CD8-positive, alpha-beta memory T cell (primary cell): ENCODE results near the gene MRPS22. TPM values are rescaled to one million over a fixed set of nuclear protein-coding genes. Genes with fewer than 3 reads are reported as not detected.
"Not testable (repeated sequence)": the region's sequence is repeated elsewhere in the genome, so short reads cannot be mapped to it uniquely, and the experiment has no call there.

ENCODE experiments used
- CTCF ChIA-PET: fragments of 350-600 bp; sonication (Branson Sonifier 250); formaldehyde crosslinking; loops from one replicate; lab custom pipeline; 2021; ENCODE audit warnings: antibody characterized with exemption; lab: Charles Lee
- POLR2A ChIA-PET: fragments of 350-600 bp; sonication (Branson Sonifier 250); formaldehyde crosslinking; loops from one replicate; lab custom pipeline; 2021; ENCODE audit warnings: antibody characterized with exemption; lab: Charles Lee
- DNase-seq, 5 donors: peaks; one replicate each; pipeline versions ENCODE4 v3.0.0 to v3.0.0-alpha.2; 2020 to 2022; ENCODE audit warnings: mixed read lengths in 1 of 5
- H3K27ac ChIP-seq: one replicate; pipeline ENCODE4 v1.7.0; 2013; ENCODE audit warnings: low read depth, mild to moderate bottlenecking, low read length, moderate library complexity
- H3K27me3 ChIP-seq: 2 replicates; pipeline ENCODE4 v1.7.0; 2013; ENCODE audit warnings: low read length, mild to moderate bottlenecking; ENCODE audit not compliant: insufficient read depth, poor library complexity, severe bottlenecking
- H3K36me3 ChIP-seq: 2 replicates; pipeline ENCODE4 v1.7.0; 2013; ENCODE audit warnings: mild to moderate bottlenecking, low read length, moderate library complexity; ENCODE audit not compliant: insufficient read depth
- H3K4me1 ChIP-seq: 2 replicates; pipeline ENCODE4 v1.7.0; 2013; ENCODE audit warnings: mild to moderate bottlenecking, low read length, moderate library complexity; ENCODE audit not compliant: insufficient read depth
- H3K4me3 ChIP-seq: 2 replicates; pipeline ENCODE4 v1.7.0; 2013; ENCODE audit warnings: mild to moderate bottlenecking, low read length
- H3K9me3 ChIP-seq: 2 replicates; pipeline ENCODE4 v1.7.0; 2013; ENCODE audit warnings: mild to moderate bottlenecking, low read length
- H3K27ac Mint-ChIP-seq, 8 donors: one replicate each; pipeline ENCODE4 v1.8.0; 2020 to 2021; ENCODE audit warnings: mixed read lengths in 8 of 8, mild to moderate bottlenecking in 6 of 8, inconsistent platforms in 3 of 8, moderate library complexity in 3 of 8
- H3K27me3 Mint-ChIP-seq, 2 donors: one replicate each; pipeline ENCODE4 v1.8.0; 2020 to 2021; ENCODE audit warnings: mixed read lengths in 2 of 2, mild to moderate bottlenecking in 1 of 2, moderate library complexity in 1 of 2
- H3K36me3 Mint-ChIP-seq, 3 donors: one replicate each; pipeline ENCODE4 v1.8.0; 2020 to 2021; ENCODE audit warnings: mixed read lengths in 3 of 3, inconsistent platforms in 1 of 3, mild to moderate bottlenecking in 1 of 3
- H3K4me1 Mint-ChIP-seq, 3 donors: one replicate each; pipeline ENCODE4 v1.8.0; 2020 to 2021; ENCODE audit warnings: mixed read lengths in 3 of 3, inconsistent platforms in 1 of 3, mild to moderate bottlenecking in 1 of 3
- H3K4me3 Mint-ChIP-seq, 7 donors: one replicate each; pipeline ENCODE4 v1.8.0; 2020 to 2021; ENCODE audit warnings: mixed read lengths in 7 of 7, mild to moderate bottlenecking in 6 of 7, moderate library complexity in 4 of 7, inconsistent platforms in 2 of 7
- H3K9me3 Mint-ChIP-seq, 5 donors: one replicate each; pipeline ENCODE4 v1.8.0; 2020 to 2022; ENCODE audit warnings: mixed read lengths in 5 of 5, mild to moderate bottlenecking in 3 of 5, moderate library complexity in 2 of 5, inconsistent platforms in 1 of 5
- polyA plus RNA-seq: library from polyadenylated mRNA; unstranded; fragments of 300-500 nt; fragmentation: Illumina TruSeq; gene quantifications from one replicate; pipeline ENCODE4 v1.2.3, GENCODE V29; 2021
- total RNA-seq, 2 experiments: library from RNA; stranded (reverse); gene quantifications; one replicate each; pipeline ENCODE4 v1.2.3, GENCODE V29; 2021

Gene MRPS22
- total and polyA plus RNA-seq, 3 experiments from 2014 or later = 34.7 to 68.6 (median 66.9) TPM

GRCh38 chr3:139329364-139329850 is 14.4 kb upstream of the MRPS22 start:
- ChIA-PET CTCF (interaction anchor here (0.6 to 2.4 kb wide), 21 partner anchors 10 to 414 kb away, joined by 3 to 12 read pairs (median 3); partner anchors contain the start of gene MRPS22), POLR2A (no interaction called here)
- Mint-ChIP-seq H3K27me3 (peaks cover 22 to 36% of the 10 kb centered on the region in 2 donors), H3K27ac (peak overlapping the region in 3 of 8 donors; percentile 50 to 60 (median 52)), H3K4me3 (peak overlapping the region in 6 of 7 donors; percentile 69 to 86 (median 75)), H3K4me1 (peaks cover 7 to 25% (median 7%) of the 10 kb centered on the region in 3 donors), H3K36me3 (no peaks in the 10 kb centered on the region), H3K9me3 (no peaks in the 10 kb centered on the region)
- Histone ChIP-seq H3K27me3 (no peaks in the 10 kb centered on the region), H3K27ac (no peak overlapping the region), H3K36me3 (no peaks in the 10 kb centered on the region), H3K4me3 (peak overlapping the region; percentile 55), H3K4me1 (peaks cover 11% of the 10 kb centered on the region), H3K9me3 (no peaks in the 10 kb centered on the region)
- DNase-seq = peak; percentile 76 to 88 (median 81)

GRCh38 chr3:139332092-139332491 is 11.7 kb upstream of the MRPS22 start:
- no peak for DNase-seq
- peaks cover 20 to 40% of the 10 kb centered on the region in 2 donors for H3K27me3 Mint-ChIP-seq
- no peaks in the 10 kb centered on the region for H3K36me3 Mint-ChIP-seq
- Histone ChIP-seq H3K4me1 (peaks cover 11% of the 10 kb centered on the region), H3K9me3 (no peaks in the 10 kb centered on the region), H3K27me3 (no peaks in the 10 kb centered on the region), H3K27ac (no peak overlapping the region), H3K36me3 (no peaks in the 10 kb centered on the region), H3K4me3 (no peak overlapping the region)
- no peak overlapping the region for H3K4me3 Mint-ChIP-seq
- CTCF ChIA-PET = interaction anchor here (1.1 kb wide), 1 partner anchor 396 kb away, joined by 3 read pairs; no protein-coding TSS in a partner anchor
- no peak overlapping the region for H3K27ac Mint-ChIP-seq
- POLR2A ChIA-PET = no interaction called here
- H3K4me1 Mint-ChIP-seq = peaks cover 7 to 25% (median 7%) of the 10 kb centered on the region in 3 donors
- no peaks in the 10 kb centered on the region for H3K9me3 Mint-ChIP-seq

- DNase-seq, H3K27ac Mint-ChIP-seq, CTCF ChIA-PET, H3K4me1 ChIP-seq, H3K4me3 ChIP-seq, H3K4me3 Mint-ChIP-seq, H3K9me3 Mint-ChIP-seq, H3K36me3 Mint-ChIP-seq, H3K27ac ChIP-seq, H3K4me1 Mint-ChIP-seq, H3K27me3 ChIP-seq, H3K9me3 ChIP-seq, POLR2A ChIA-PET, H3K36me3 ChIP-seq: not testable (repeated sequence)
- peaks cover 17 to 40% of the 10 kb centered on the region in 2 donors for H3K27me3 Mint-ChIP-seq
Measured at GRCh38 chr3:139334675-139335074, 9.1 kb upstream of the MRPS22 start.

- peaks cover 1 to 7% of the 10 kb centered on the region in 2 donors for H3K27me3 Mint-ChIP-seq
- no peaks in the 10 kb centered on the region for H3K36me3 Mint-ChIP-seq
- H3K36me3 ChIP-seq = no peaks in the 10 kb centered on the region
- H3K27me3 ChIP-seq = no peaks in the 10 kb centered on the region
- H3K4me3 ChIP-seq = no peak overlapping the region
- POLR2A ChIA-PET = no interaction called here
- no peak overlapping the region for H3K4me3 Mint-ChIP-seq
- H3K9me3 Mint-ChIP-seq = peaks cover 0 to 1% (median 0%) of the 10 kb centered on the region in 5 donors
- peaks cover 3 to 7% (median 5%) of the 10 kb centered on the region in 3 donors for H3K4me1 Mint-ChIP-seq
- no peaks in the 10 kb centered on the region for H3K9me3 ChIP-seq
- H3K27ac ChIP-seq = no peak overlapping the region
- H3K4me1 ChIP-seq = no peaks in the 10 kb centered on the region
- no peak for DNase-seq
- CTCF ChIA-PET = no interaction called here
- H3K27ac Mint-ChIP-seq = peak overlapping the region in 1 of 8 donors; percentile 56
Measured at GRCh38 chr3:139338405-139338804, 5.4 kb upstream of the MRPS22 start.

GRCh38 chr3:139339219-139339906 is 4.5 kb upstream of the MRPS22 start:
- no peaks in the 10 kb centered on the region for H3K36me3 ChIP-seq
- POLR2A ChIA-PET = interaction anchor here (0.6 kb wide), 1 partner anchor 399 kb away, joined by 3 read pairs; no protein-coding TSS in a partner anchor
- H3K4me1 Mint-ChIP-seq = peaks cover 7 to 11% (median 9%) of the 10 kb centered on the region in 3 donors
- peak overlapping the region; percentile 45 for H3K27ac ChIP-seq
- H3K4me3 ChIP-seq = no peak overlapping the region
- H3K9me3 ChIP-seq = no peaks in the 10 kb centered on the region
- H3K27ac Mint-ChIP-seq = no peak overlapping the region
- peak overlapping the region in 1 of 7 donors; percentile 44 for H3K4me3 Mint-ChIP-seq
- H3K27me3 ChIP-seq = no peaks in the 10 kb centered on the region
- no peaks in the 10 kb centered on the region for H3K36me3 Mint-ChIP-seq
- peaks cover 1 to 7% of the 10 kb centered on the region in 2 donors for H3K27me3 Mint-ChIP-seq
- peaks cover 0 to 1% (median 0%) of the 10 kb centered on the region in 5 donors for H3K9me3 Mint-ChIP-seq
- peaks cover 2% of the 10 kb centered on the region for H3K4me1 ChIP-seq
- CTCF ChIA-PET = interaction anchor here (1.1 kb wide), 1 partner anchor 10 kb away, joined by 3 read pairs; no protein-coding TSS in a partner anchor
- no peak for DNase-seq

- POLR2A ChIA-PET = no interaction called here
- Mint-ChIP-seq H3K9me3 (peaks cover 0 to 1% (median 0%) of the 10 kb centered on the region in 5 donors), H3K4me1 (peaks cover 7 to 11% (median 9%) of the 10 kb centered on the region in 3 donors), H3K27ac (no peak overlapping the region), H3K4me3 (no peak overlapping the region), H3K27me3 (peaks cover 1 to 7% of the 10 kb centered on the region in 2 donors), H3K36me3 (no peaks in the 10 kb centered on the region)
- Histone ChIP-seq H3K27ac (no peak overlapping the region), H3K9me3 (no peaks in the 10 kb centered on the region), H3K27me3 (no peaks in the 10 kb centered on the region), H3K36me3 (no peaks in the 10 kb centered on the region), H3K4me3 (no peak overlapping the region), H3K4me1 (peaks cover 16% of the 10 kb centered on the region)
- CTCF ChIA-PET = interaction anchor here (1.0 to 1.3 kb wide), 3 partner anchors 10 to 425 kb away, joined by 3 to 4 read pairs (median 4); no protein-coding TSS in a partner anchor
- DNase-seq = no peak
Measured at GRCh38 chr3:139340784-139341183, 3.0 kb upstream of the MRPS22 start.

GRCh38 chr3:139342054-139342453 is 1.8 kb upstream of the MRPS22 start:
- peaks cover 20% of the 10 kb centered on the region for H3K4me1 ChIP-seq
- no peaks in the 10 kb centered on the region for H3K9me3 ChIP-seq
- H3K4me3 ChIP-seq = no peak overlapping the region
- Mint-ChIP-seq H3K4me3 (peak overlapping the region in 2 of 7 donors; percentile 18 to 51), H3K27me3 (peaks cover 1 to 4% of the 10 kb centered on the region in 2 donors), H3K27ac (peak overlapping the region in 1 of 8 donors; percentile 61), H3K9me3 (peaks cover 0 to 1% (median 0%) of the 10 kb centered on the region in 5 donors), H3K36me3 (peaks cover 0 to 5% (median 0%) of the 10 kb centered on the region in 3 donors), H3K4me1 (peaks cover 11 to 14% (median 11%) of the 10 kb centered on the region in 3 donors)
- no peak overlapping the region for H3K27ac ChIP-seq
- no peaks in the 10 kb centered on the region for H3K27me3 ChIP-seq
- CTCF ChIA-PET = interaction anchor here (1.2 to 1.3 kb wide), 2 partner anchors 12 to 14 kb away, joined by 4 read pairs; no protein-coding TSS in a partner anchor
- POLR2A ChIA-PET = no interaction called here
- H3K36me3 ChIP-seq = no peaks in the 10 kb centered on the region
- DNase-seq = no peak

GRCh38 chr3:139346771-139347170 is 3.0 kb downstream of the MRPS22 start:
- H3K4me1 ChIP-seq = peaks cover 20% of the 10 kb centered on the region
- Mint-ChIP-seq H3K4me3 (no peak overlapping the region), H3K4me1 (peaks cover 11 to 20% (median 11%) of the 10 kb centered on the region in 3 donors), H3K27me3 (no peaks in the 10 kb centered on the region), H3K36me3 (peaks cover 0 to 51% (median 8%) of the 10 kb centered on the region in 3 donors), H3K27ac (no peak overlapping the region), H3K9me3 (peaks cover 0 to 1% (median 0%) of the 10 kb centered on the region in 5 donors)
- no peak overlapping the region for H3K4me3 ChIP-seq
- H3K9me3 ChIP-seq = no peaks in the 10 kb centered on the region
- CTCF ChIA-PET = interaction anchor here (0.7 to 1.0 kb wide), 2 partner anchors 18 to 411 kb away, joined by 3 to 4 read pairs; no protein-coding TSS in a partner anchor
- no peak for DNase-seq
- POLR2A ChIA-PET = no interaction called here
- H3K27ac ChIP-seq = no peak overlapping the region
- peaks cover 39% of the 10 kb centered on the region for H3K36me3 ChIP-seq
- no peaks in the 10 kb centered on the region for H3K27me3 ChIP-seq
